HUES48 (cell line): Measurements from ENCODE around the gene TP73.

ENCODE experiments used
- H3K27ac ChIP-seq: one replicate; pipeline ENCODE4 v1.7.0; 2013; ENCODE audit warnings: low read depth, low read length, inconsistent platforms
- H3K27me3 ChIP-seq: 2 replicates; pipeline ENCODE4 v1.6.1; 2013; ENCODE audit warnings: mild to moderate bottlenecking, low read length; ENCODE audit not compliant: control insufficient read depth, insufficient read depth
- H3K36me3 ChIP-seq: 2 replicates; pipeline ENCODE4 v1.6.1; 2013; ENCODE audit warnings: low read length; ENCODE audit not compliant: control insufficient read depth, insufficient read depth
- H3K4me1 ChIP-seq: 2 replicates; pipeline ENCODE4 v1.6.1; 2013; ENCODE audit warnings: mild to moderate bottlenecking, low read length; ENCODE audit not compliant: control insufficient read depth, insufficient read depth
- H3K4me3 ChIP-seq: 2 replicates; pipeline ENCODE4 v1.5.1; 2013; ENCODE audit warnings: mild to moderate bottlenecking, low read depth, low read length
- H3K9ac ChIP-seq: 2 replicates; pipeline ENCODE4 v1.6.1; 2013; ENCODE audit warnings: mild to moderate bottlenecking, low read depth, low read length, moderate library complexity
- H3K9me3 ChIP-seq: 2 replicates; pipeline ENCODE4 v1.6.1; 2013; ENCODE audit warnings: low read length; ENCODE audit not compliant: control insufficient read depth, insufficient read depth

Gene TP73

GRCh38 chr1:3783651-3784474 is 131.5 kb downstream of the TP73 start:
- H3K4me1 ChIP-seq, result no peaks in the 10 kb centered on the region
- no peak overlapping the region for H3K9ac ChIP-seq
- peaks cover 84% of the 10 kb centered on the region for H3K36me3 ChIP-seq
- H3K27ac ChIP-seq, result no peak overlapping the region
- no peaks in the 10 kb centered on the region for H3K9me3 ChIP-seq
- no peaks in the 10 kb centered on the region for H3K27me3 ChIP-seq
- H3K4me3 ChIP-seq, result no peak overlapping the region

- no peak overlapping the region for H3K27ac ChIP-seq
- H3K36me3 ChIP-seq, result peaks cover 76% of the 10 kb centered on the region
- no peak overlapping the region for H3K4me3 ChIP-seq
- H3K27me3 ChIP-seq, result no peaks in the 10 kb centered on the region
- no peak overlapping the region for H3K9ac ChIP-seq
- H3K9me3 ChIP-seq, result no peaks in the 10 kb centered on the region
- peaks cover 3% of the 10 kb centered on the region; the same call in 1 of the 2 replicates for H3K4me1 ChIP-seq
Measured at GRCh38 chr1:3785045-3785444, 132.7 kb downstream of the TP73 start.

- peaks cover 3% of the 10 kb centered on the region; the same call in 1 of the 2 replicates for H3K4me1 ChIP-seq
- H3K27me3 ChIP-seq, result no peaks in the 10 kb centered on the region
- H3K9ac ChIP-seq, result no peak overlapping the region
- H3K4me3 ChIP-seq, result no peak overlapping the region
- H3K9me3 ChIP-seq, result no peaks in the 10 kb centered on the region
- peaks cover 73% of the 10 kb centered on the region for H3K36me3 ChIP-seq
- H3K27ac ChIP-seq, result no peak overlapping the region
Measured at GRCh38 chr1:3785456-3786157, 133.3 kb downstream of the TP73 start.
